Gastroesophageal sphincter (tissue), 3 donors: ENCODE measurements around the gene RRBP1.

Experiments
- CTCF ChIP-seq, 4 experiments: fragments of 200-600 bp in 2 of 4; fragments of 450-650 bp in 2 of 4; sonication (generic) in 1 of 4; IDR thresholded peaks; one replicate each; pipeline ENCODE4 v1.5.1; 2017 to 2019; ENCODE audit warnings: antibody characterized with exemption in 4 of 4, mild to moderate bottlenecking in 2 of 4, moderate library complexity in 2 of 4
- EP300 ChIP-seq: sonication (generic); formaldehyde crosslinking; IDR thresholded peaks from one replicate; pipeline ENCODE4 v1.6.1; 2017; ENCODE audit warnings: antibody characterized with exemption, mild to moderate bottlenecking
- POLR2A ChIP-seq, 2 donors: fragments of 450-650 bp; IDR thresholded peaks; one replicate each; pipeline ENCODE4 v1.6.1; 2017; ENCODE audit warnings: antibody characterized with exemption in 2 of 2, mild to moderate bottlenecking in 2 of 2, moderate library complexity in 1 of 2
- POLR2AphosphoS5 ChIP-seq: sonication (generic); formaldehyde crosslinking; IDR thresholded peaks from one replicate; pipeline ENCODE4 v1.6.1; 2017; ENCODE audit warnings: antibody characterized with exemption

- TF ChIP-seq CTCF (IDR thresholded peaks at IDR 0.05) (no peak), POLR2AphosphoS5 (no peak), EP300 (no peak), POLR2A (IDR thresholded peaks at IDR 0.05) (no peak)
These were observed 9.7 kb upstream of the RRBP1 start for GRCh38 chr20:17691758-17692157.
